Sciatic nerve (tissue), 2 donors: ENCODE measurements around the gene ZFP28. TPM values are rescaled to one million over a fixed set of nuclear protein-coding genes. Genes with fewer than 3 reads are reported as not detected.

Source experiments
- ATAC-seq: fragments of 200-7000 bp; cut with Tn5 transposase; one replicate; pipeline ENCODE4 v1.9.1; 2020; ENCODE audit warnings: mild to moderate bottlenecking, moderate library complexity
- DNase-seq: peaks from one replicate; pipeline ENCODE4 v3.0.0-alpha.2; 2020; ENCODE audit warnings: low spot score
- intact Hi-C: fragments of 100-400 bp; cut with DNase I; formaldehyde crosslinking; loops from one replicate; pipeline ENCODE4 v1.14.2; 2022
- total RNA-seq: library from RNA; stranded (reverse); fragmentation: NEBNext Ultra II Directional; extraction: Animal tissue kit (Norgen Biotek cat#: 25700); gene quantifications from one replicate; pipeline ENCODE4 v1.2.1, GENCODE V29; 2021
- donor health status: DM: no; HTN: no; CAD: no.
- donor health status: DM: no; HTN: no; CAD: no.

ZFP28 gene
- 16.0 TPM for total RNA-seq

DNA sequence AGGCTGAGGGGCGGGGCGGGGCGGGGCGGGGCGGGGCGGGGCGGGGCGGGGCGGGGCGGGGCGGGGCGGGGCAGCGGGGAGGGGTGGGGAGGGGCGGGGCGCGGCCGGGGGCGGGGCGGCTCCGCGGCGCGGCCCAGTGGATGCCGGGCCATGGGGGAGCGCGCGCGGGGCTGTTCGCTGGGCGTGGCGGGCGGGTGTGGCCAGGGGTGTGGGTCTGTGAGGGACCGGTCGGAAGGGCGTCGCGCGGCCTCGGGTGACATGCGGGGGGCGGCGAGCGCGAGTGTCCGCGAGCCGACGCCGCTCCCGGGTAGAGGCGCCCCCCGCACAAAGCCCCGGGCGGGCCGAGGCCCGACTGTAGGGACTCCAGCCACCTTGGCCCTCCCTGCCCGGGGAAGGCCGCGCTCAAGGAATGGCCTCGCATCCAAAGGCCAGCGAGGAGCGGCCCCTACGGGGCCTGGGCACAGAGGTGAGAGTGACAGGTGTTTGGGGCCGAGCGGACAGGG, at the start of gene ZFP28:
ZFP28 (plus strand) TSS at position 188 of the 503 bp plus-strand sequence; CDS start at position 259, 71 bp downstream.
- DNase-seq: peak; percentile 88
- peak; percentile 73 for ATAC-seq
- intact Hi-C loops: no loop called here

DNA sequence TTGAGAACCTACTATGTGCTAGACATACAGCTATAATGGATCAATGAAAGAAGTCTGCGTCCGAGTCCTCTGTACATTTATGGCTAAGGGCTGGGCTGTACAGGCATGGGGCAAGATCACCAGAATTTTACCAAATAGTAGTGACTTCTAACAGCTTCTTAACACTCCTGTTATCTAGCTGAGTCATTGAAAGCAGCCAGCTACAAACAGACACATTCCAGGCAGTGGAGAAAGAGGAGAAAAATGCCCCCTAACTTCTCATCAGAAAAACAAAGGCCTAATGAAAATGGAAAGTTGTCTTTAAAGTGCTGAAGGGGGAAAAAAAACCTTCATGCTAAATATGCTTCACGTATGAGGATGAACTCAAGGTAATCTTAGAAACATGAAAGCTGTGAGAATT, 47.3 kb upstream of the ZFP28 start:
- intact Hi-C loops: no loop called here
- DNase-seq (no peak), ATAC-seq (no peak)

DNA sequence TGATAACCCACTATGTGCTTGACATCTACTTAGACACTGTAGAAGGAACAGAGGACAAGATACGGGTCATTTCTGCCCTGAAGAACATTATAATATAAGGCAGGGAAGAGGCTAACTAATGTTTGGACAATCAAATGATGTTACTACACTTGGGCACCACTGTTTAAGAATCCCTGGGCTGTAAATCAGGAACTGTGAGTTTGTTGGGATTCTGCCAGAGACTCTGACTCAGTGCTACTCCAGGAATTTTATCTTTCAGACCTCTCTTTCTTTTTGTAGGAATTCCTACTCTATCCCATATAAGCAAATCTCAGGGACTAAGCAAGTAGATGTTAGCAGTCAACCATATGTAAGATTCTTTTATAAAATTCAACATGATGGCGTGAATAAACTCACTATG, 34.2 kb upstream of the ZFP28 start:
- DNase-seq (no peak), ATAC-seq (no peak)
- intact Hi-C loops: no loop called here

DNA sequence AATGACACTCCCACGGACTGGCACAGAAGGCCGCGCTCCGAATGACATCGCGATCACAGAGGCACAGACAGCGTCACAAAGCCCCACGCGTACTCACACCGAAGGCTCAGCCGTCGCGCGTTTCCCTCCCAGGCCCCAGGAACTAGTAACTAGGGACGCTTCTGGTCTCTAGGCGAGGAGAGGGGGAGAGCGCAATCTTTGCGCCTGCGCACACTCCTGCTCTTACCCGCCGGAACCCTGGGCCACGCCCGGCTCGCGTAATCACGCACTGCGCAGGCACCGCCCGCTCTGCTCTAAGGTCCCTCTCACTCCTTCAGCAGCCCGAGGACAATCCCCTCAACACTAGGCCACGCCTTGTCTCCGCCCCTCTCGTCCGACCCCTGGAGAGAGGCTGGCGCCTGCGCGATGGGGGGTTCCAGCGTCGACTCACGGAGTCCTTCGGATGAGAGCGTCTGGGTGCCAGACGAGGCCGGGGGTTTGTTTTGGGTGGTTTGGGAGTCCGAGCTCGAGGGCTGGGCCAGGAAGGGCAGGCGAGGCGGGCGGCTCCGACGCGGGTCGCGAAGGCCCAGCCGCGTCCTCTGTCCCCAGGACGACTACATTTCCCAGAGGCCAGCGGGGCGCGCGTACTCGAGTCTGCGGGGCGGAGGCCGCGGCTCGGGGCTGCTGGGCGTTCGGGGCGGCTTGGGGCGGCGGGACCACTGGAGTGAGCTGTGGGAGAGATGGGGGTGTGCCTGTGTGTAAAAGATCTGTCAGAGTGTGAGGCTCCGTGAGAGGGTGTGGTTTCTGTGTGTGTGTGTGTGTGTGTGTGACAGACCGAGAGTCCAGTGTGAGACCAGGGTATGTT, 31.1 kb upstream of the ZFP28 start, which contains the start of gene ZNF471:
ZNF471 (plus strand) TSS at position 410 of the 844 bp plus-strand sequence. CDS start 3,717 bp downstream, outside the sequence.
- peak; percentile 100 for ATAC-seq
- intact Hi-C loops: no loop called here
- DNase-seq: peak; percentile 99

DNA sequence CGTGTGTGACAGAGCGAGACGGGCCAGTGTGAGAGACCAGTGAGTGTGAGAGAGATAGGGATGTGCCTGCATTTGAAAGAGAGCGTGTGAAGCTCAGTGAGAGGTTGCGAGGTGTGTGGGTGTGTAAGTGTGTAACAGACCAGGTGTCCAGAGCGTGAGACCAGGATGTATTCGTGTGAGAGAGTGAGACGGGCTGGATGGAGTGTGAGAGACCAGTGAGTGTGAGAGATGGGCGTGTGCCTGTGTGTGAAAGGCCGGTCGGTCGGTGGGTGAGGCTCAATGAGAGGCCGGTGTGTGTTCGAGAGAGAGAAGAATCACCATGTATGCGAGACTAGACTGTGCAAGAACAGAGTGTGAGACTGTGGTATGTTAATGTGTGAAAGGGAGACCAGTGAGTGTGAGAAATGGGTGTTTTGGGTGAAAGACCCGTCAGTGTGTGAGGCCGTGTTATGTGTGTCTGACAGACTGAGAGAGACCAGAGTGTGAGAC, 30.4 kb upstream of the ZFP28 start:
- peak; percentile 2 for ATAC-seq
- no peak for DNase-seq
- intact Hi-C loops: no loop called here

DNA sequence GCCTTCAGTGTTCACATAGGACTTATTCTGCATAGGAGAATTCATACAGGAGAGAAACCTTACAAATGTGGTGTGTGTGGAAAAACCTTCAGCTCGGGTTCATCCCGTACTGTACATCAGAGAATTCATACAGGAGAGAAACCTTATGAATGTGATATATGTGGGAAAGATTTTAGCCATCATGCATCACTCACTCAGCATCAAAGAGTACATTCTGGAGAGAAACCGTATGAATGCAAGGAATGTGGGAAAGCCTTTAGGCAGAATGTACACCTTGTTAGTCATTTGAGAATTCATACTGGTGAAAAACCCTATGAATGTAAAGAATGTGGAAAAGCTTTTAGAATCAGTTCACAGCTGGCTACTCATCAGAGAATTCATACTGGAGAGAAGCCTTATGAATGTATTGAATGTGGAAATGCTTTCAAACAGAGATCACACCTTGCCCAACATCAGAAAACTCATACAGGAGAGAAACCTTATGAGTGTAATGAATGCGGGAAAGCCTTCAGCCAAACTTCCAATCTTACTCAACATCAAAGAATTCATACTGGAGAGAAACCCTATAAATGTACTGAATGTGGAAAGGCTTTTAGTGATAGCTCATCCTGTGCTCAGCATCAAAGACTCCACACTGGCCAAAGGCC, 13.4 kb upstream of the ZFP28 start:
- ATAC-seq (no peak), DNase-seq (no peak)
- intact Hi-C loops: no loop called here

DNA sequence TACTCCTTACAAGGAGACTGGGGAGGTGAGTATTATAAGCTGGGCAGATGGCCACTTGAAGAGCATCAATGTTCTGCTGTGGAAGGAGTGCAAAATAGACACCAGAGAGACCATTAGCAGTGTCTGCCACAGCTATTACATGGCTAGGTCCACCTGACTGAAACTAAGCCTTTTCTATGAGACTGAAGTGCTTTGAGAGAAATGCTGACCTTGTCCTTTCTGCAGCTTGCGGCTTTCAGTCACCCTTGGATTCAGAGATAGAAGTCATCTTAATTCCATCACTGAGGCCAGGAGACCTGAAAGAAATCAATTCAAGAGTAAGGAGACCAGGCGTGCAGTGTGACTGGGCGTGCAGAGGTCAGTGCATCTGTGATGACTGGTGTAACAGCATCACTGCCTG, 1.3 kb upstream of the ZFP28 start:
- intact Hi-C loops: no loop called here
- no peak for DNase-seq
- ATAC-seq: no peak

DNA sequence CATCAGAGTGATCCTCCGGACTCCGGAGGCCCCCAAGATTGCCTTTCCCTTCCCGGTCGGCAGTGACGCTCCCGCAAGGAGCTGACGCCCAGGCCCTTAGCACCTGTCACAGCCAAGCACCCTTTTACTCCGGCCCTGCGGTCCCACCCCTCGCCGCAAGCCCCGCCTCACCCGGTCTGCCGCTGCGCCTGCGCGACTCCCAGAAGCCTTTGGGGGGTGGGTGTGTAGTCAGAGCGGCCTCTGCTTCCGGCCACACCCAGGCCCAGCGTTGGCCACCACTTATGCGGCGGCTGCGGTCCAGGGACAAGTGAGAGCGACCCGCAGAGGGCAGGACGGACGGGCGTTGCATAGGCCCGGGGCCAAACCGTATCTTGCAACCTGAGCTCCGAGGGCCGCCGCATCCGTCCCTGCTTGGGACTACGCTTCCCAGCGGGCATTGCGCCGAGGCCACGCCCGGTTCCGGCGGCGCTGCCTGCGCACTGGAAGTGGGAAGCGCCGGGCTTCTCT, 441 bp upstream of the ZFP28 start:
- intact Hi-C loops: no loop called here
- ATAC-seq (peak; percentile 99), DNase-seq (peak; percentile 93)

DNA sequence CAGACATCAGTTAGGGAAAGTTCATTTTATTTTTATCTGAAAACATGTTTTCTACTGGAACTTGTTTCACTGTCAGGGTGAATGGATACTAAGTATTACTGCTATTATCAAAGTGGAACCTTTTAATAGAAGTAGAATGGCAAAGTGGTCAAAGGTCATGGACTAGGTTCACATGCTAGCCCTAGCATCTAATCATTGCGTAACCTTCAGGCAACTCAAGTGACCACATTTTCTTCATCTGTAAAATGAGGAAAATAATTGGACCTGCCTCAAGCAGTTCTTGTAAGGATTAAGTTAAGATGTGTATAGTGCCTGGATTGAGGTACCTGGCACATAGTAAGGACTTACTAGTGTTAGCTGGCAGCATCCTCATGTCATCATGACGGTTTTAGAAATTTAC, 5.0 kb downstream of the ZFP28 start:
- DNase-seq (no peak), ATAC-seq (no peak)
- intact Hi-C loops: no loop called here

DNA sequence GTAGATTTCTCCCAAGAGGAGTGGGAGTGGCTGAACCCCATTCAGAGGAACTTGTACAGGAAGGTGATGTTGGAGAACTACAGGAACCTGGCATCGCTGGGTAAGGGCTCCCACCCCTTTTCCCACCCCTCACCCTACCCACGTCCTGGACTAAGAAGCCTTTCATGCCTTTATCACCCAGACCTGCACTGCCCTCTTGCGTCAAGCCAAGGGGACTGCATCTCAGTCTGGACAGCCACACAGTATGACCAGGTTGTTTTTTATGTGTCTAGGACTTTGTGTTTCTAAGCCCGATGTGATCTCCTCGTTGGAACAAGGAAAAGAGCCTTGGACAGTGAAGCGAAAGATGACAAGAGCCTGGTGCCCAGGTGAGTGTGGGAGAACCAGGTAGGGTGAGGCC, 8.8 kb downstream of the ZFP28 start:
- ATAC-seq: no peak
- intact Hi-C loops: no loop called here
- no peak for DNase-seq

DNA sequence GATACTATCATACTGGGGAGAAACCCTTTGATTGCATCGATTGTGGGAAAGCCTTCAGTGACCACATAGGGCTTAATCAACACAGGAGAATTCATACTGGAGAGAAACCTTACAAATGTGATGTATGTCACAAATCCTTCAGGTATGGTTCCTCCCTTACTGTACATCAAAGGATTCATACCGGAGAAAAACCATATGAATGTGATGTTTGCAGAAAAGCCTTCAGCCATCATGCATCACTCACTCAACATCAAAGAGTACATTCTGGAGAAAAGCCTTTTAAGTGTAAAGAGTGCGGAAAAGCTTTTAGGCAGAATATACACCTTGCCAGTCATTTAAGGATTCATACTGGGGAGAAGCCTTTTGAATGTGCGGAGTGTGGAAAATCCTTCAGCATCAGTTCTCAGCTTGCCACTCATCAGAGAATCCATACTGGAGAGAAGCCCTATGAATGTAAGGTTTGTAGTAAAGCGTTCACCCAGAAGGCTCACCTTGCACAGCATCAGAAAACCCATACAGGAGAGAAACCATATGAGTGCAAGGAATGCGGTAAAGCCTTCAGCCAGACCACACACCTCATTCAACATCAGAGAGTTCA, 15.6 kb downstream of the ZFP28 start:
- intact Hi-C loops: no loop called here
- no peak for DNase-seq
- ATAC-seq: no peak

DNA sequence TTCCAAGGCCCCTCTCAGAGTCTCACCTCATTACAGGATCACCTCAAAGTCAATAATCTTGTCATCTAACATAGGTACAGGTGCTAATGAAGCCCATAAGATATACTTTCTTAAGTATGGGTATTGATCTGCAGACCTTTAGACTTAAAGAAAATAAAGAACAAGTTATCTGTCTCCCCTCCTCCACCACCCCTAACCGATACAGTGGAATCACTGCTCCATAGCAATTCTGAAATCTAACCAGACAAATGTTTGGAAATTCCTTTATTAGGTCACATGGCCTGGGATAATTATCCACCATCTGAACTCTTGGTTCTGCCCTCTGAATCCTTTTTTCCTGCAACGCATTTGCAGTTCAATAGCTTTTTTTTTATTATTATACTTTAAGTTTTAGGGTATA, 24.0 kb downstream of the ZFP28 start:
- intact Hi-C loops: no loop called here
- DNase-seq (no peak), ATAC-seq (no peak)

DNA sequence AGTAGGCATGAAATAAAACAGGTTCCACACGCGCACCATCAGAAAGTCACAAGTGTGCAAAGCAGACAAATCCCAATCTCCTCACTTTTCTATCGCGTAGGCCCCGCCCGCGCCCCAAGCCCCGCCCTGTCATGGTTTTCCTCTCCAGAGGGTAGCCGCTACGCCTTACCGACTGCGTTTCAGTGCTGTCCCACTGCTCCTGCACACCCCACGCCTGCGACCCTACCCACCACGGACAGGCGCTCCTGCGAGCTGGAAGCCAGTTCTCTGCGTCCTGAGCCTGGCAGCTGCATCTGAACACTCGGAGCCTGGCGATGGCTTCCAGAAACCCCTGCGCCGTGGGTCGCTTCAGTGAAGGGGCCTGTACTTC, 28.1 kb downstream of the ZFP28 start:
- DNase-seq (peak; percentile 70), ATAC-seq (peak; percentile 86)
- intact Hi-C loops: no loop called here

DNA sequence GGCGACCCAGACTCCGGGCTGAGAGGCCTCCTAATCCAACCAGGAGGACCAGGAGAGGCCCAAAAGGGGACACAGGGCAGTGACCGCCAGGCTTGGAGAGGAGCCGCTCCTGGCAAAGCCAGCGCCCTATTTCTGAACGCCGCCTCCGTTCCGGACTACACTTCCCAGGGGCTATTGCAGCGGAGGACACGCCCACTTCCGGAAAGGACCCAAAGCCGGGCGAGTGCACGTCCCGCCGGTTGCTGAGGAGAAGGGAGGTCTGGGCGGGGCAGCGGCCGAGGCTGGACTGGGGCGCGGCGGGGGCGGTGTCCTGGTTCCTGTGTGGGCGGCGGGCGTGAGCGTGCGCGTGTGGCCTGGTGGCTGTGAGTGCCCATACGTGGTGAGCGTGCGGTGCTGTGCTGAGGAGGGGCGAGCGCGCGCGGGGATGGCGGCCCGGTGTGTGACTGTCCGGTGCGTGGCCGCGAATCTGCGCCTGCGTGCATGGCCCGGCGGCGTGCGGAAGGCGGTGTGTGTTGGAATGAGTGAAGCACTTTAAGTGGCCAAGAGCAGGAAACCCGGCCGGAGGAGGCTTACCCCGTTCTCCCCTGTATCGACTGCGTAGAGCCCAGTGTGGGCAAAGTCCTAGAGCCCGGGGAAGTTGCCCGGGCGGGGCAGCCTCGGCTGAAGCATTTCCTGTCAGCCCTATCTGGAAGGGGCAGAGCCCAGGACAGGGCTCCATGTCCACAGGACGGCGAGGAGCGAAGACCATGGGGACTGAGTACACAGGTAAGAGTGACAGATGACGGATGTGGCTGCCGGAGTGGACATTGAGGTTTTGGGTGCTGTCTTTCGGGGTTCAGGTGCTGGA, 28.7 kb downstream of the ZFP28 start, which contains the start of gene ZNF470:
ZNF470 (plus strand) TSS at position 195 of the 847 bp plus-strand sequence. CDS start 2,844 bp downstream, outside the sequence.
- ATAC-seq: peak; percentile 100
- peak; percentile 97 for DNase-seq
- intact Hi-C loops: no loop called here

DNA sequence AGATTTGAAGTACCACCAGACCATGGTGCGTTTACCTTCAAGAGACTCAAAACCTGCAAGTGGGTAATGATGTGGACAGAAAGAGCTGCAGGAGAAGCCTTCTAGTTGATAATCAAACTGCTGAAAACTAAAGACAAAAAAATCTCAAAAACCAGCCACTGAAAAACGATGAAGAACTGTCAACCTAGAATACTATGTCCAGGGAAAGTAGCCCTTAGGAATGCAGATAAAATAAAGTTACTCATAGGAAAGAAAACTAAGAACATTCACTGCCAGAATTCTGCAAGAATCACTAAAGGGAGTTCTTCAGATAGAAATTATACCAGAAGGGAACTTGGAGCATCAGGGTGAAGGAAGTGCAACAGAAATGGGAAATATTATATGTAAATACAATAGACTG, 33.8 kb downstream of the ZFP28 start:
- intact Hi-C loops: no loop called here

DNA sequence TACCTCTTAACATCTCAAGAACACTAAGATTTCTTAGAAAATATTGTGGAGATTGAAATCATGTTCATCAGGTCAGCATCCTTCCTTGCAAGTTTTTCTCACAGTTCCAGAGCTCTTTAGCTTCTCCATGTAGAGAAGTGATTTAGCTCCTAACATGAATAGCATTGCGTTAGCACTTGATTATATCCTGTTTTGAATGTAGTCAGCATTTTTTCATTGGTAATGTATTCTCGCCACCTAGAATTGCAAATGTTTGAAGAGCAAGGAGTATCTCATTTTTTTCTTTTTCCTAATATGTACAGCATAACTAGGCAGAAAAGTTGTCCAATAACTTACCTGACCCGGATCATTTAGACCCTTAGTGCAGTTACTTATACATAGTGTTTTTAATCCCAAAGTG, 35.2 kb downstream of the ZFP28 start:
- intact Hi-C loops: no loop called here
- no peak for DNase-seq
- ATAC-seq: no peak

More for the DNA sequence above, 33.8 kb downstream of the ZFP28 start:
- DNase-seq (no peak), ATAC-seq (no peak)

DNA sequence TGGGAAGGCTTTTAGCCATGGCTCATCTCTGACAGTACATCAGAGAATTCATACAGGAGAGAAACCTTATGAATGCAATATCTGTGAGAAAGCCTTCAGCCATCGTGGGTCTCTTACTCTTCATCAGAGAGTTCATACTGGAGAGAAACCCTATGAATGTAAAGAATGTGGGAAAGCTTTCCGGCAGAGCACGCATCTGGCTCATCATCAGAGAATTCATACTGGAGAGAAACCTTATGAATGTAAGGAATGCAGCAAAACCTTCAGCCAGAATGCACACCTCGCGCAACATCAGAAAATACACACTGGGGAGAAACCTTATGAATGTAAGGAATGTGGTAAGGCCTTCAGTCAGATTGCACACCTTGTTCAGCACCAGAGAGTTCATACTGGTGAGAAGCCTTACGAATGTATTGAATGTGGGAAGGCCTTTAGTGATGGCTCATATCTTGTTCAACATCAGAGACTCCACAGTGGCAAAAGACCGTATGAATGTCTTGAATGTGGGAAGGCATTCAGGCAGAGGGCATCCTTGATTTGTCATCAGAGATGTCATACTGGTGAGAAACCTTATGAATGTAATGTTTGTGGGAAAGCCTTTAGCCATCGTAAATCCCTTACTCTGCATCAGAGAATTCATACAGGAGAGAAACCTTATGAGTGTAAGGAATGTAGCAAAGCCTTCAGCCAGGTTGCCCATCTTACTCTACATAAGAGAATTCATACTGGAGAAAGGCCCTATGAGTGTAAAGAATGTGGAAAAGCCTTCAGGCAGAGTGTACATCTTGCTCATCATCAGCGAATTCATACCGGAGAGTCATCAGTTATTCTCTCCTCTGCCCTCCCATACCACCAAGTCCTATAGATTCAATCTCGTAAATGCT, 39.2 kb downstream of the ZFP28 start:
- intact Hi-C loops: no loop called here
- no peak for ATAC-seq
- no peak for DNase-seq

DNA sequence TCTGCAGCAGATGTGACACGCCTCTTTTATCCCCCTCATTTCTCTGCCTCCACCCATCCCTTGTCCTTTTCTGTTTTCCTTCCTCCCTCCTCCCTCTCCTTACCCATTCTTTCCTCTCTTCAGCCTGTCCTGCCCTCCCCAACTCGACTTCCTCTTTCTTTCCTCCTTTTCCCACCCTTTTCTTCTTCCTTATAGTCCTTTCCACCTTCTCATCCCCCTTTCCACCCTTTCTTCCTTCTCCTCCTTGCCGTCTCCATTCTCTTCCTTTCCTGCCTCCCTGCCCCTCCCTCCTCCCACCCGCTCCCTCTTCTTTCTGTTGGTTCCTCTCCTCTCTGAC, 55.7 kb downstream of the ZFP28 start:
- ATAC-seq (no peak), DNase-seq (no peak)
- intact Hi-C loops: no loop called here
